OCI-LY7 (cell line): ENCODE measurements around the gene COL18A1.

Experiments used
- EZH2phosphoT487 ChIP-seq: fragments of 200-600 bp; sonication (generic); IDR thresholded peaks from 2 replicates; pipeline ENCODE4 v1.6.1; 2018; ENCODE audit warnings: low read depth, borderline replicate concordance, mild to moderate bottlenecking, mixed run types, antibody characterized with exemption, low read length, moderate library complexity, mixed read lengths
- TF ChIP-seq, protein P1 (sequence below): fragments of 200-600 bp; sonication (generic); conservative IDR thresholded peaks from 2 replicates; pipeline ENCODE4 v1.5.1; 2014; ENCODE audit warnings: mild to moderate bottlenecking, antibody characterized with exemption, low read length, moderate library complexity, mixed read lengths

DNA sequence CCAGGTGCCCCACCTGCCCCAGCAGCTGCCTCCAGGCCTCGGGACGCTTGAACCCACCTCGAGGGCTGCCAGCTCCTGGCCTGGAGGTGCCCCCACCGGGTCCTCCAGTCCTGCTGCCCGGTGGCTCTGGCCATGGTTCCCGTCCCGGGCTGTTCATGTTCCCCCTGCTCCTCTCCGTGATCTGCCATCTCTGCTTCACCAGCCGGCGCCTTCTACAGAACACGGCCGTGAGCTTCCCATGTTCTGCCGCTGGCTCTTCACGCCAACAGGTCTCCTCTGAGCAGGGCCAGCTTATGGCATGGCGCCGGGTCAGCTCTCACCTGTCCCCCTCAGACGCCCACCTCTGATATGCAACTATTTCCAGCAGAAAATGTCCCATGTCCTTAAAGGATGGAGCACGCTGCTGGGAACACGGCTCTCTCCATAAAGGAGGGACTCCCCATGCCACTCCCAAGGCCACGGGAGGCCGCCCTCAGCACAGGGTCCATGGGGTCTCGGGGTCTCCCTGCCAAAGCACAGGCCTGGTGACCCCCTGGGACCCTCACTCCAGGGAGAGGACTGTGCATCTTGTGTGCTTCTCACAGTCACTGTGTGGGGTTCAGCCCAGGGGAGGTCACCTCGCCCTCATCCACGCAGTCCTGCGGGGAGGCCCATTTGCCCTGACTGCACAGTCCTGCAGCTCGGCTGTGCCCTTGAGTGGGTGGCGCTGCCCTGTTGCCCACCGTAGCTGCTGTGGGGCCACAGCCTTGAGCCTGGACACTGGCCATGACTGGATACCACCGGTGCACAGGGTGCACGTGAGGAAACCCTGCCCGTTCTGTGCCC, 36.7 kb downstream of the COL18A1 start:
- TF ChIP-seq, protein P1, sequence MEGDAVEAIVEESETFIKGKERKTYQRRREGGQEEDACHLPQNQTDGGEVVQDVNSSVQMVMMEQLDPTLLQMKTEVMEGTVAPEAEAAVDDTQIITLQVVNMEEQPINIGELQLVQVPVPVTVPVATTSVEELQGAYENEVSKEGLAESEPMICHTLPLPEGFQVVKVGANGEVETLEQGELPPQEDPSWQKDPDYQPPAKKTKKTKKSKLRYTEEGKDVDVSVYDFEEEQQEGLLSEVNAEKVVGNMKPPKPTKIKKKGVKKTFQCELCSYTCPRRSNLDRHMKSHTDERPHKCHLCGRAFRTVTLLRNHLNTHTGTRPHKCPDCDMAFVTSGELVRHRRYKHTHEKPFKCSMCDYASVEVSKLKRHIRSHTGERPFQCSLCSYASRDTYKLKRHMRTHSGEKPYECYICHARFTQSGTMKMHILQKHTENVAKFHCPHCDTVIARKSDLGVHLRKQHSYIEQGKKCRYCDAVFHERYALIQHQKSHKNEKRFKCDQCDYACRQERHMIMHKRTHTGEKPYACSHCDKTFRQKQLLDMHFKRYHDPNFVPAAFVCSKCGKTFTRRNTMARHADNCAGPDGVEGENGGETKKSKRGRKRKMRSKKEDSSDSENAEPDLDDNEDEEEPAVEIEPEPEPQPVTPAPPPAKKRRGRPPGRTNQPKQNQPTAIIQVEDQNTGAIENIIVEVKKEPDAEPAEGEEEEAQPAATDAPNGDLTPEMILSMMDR, result no peak
- no peak for TF ChIP-seq EZH2phosphoT487
